ENCODE results near the gene COL15A1. TPM values are rescaled to one million over a fixed set of nuclear protein-coding genes. Genes with fewer than 3 reads are reported as not detected.

Gene COL15A1
- total and polyA plus RNA-seq, 2 of the 8 experiments (the other 6 are each of a cell fraction or from before 2014, with no cell fraction given) = 0.12 to 0.15 TPM

DNA sequence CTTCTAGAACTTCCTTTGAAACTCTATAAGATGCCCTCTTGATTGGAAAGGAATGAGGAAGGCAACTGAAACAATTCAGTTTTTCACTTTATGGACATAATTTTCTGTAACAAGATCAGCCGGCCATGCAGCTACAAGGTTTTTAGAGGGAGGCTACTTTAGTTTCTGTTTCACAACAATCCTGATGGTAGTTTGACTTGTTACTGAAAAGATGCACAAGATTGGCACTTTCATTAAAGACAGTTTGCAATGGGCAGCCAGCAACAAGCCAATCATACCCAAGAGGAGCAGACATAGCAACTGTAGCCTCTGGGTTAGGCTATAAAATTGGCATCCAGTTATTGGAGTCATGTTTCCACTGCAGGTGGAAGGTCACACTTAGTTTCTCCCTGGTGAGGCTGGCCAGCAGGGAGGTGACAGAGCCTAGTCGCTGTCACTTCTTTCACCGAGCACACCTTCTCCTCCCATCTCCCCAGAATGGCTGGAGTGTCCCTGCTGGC lies 87.0 kb downstream of the COL15A1 start:
- no peaks in the 10 kb centered on the region for H3K79me2 ChIP-seq (ENCODE audit: control insufficient read depth in 1 of 2, insufficient read depth in 2 of 2, low read length in 2 of 2)
- TF ChIP-seq RAD21 (IDR thresholded peaks at IDR 0.05 in 1 of 2, conservative IDR thresholded peaks at IDR 0.05 in 1 of 2; ENCODE audit: low read depth in 2 of 2, low read length in 2 of 2) = no peak
- no peak for TF ChIP-seq TAF7 (optimal IDR thresholded peaks at IDR 0.05; ENCODE audit: borderline replicate concordance, low read depth, low read length)

More for the DNA sequence above, 87.0 kb downstream of the COL15A1 start:
- Histone ChIP-seq H2BK5ac (ENCODE audit: low read depth, low read length) (no peak overlapping the region), H3K9ac (replicated peaks in 1 of 4; ENCODE audit: extremely low read depth in 1 of 4, low read depth in 3 of 4, low read length in 3 of 4) (no peak overlapping the region), H4K20me1 (replicated peaks in 1 of 2; ENCODE audit: control insufficient read depth in 1 of 2, insufficient read depth in 2 of 2, low read length in 2 of 2) (no peaks in the 10 kb centered on the region), H2AK5ac (ENCODE audit: low read depth, low read length) (no peak overlapping the region), H3K4me2 (ENCODE audit: insufficient read depth in 1 of 2, low read depth in 2 of 2, low read length in 2 of 2) (no peak overlapping the region), H3K23ac (ENCODE audit: insufficient read length) (no peak overlapping the region), H3K4me3 (ENCODE audit: extremely low read depth in 1 of 4, insufficient read depth in 2 of 4, low read depth in 3 of 4, low read length in 4 of 4) (no peak overlapping the region), H3K18ac (ENCODE audit: extremely low read depth, low read length) (no peak overlapping the region), H2BK120ac (replicated peaks; ENCODE audit: low read depth, low read length) (no peak overlapping the region), H2BK12ac (ENCODE audit: low read depth, low read length) (no peak overlapping the region), H2BK20ac (ENCODE audit: low read length) (no peak overlapping the region), H3K27ac (ENCODE audit: low read depth, low read length) (no peak overlapping the region), H3K23me2 (ENCODE audit: low read depth, low read length) (no peaks in the 10 kb centered on the region), H4K5ac (ENCODE audit: insufficient read length, low read depth, low read length) (no peak overlapping the region), H3K9me3 (ENCODE audit: insufficient read depth in 2 of 2, low read depth in 1 of 2, low read length in 1 of 2) (no peaks in the 10 kb centered on the region), H3K36me3 (ENCODE audit: control insufficient read depth in 2 of 4, insufficient read depth in 4 of 4, low read length in 3 of 4) (no peaks in the 10 kb centered on the region), H4K8ac (ENCODE audit: extremely low read depth, insufficient read depth, low read length) (no peak overlapping the region), H3K14ac (ENCODE audit: insufficient read length) (no peak overlapping the region), H3K4ac (replicated peaks; ENCODE audit: insufficient read length, low read depth, low read length) (no peak overlapping the region), H3K4me1 (replicated peaks in 1 of 4; ENCODE audit: control insufficient read depth in 3 of 4, insufficient read depth in 4 of 4, low read length in 3 of 4) (no peaks in the 10 kb centered on the region), H2AFZ (ENCODE audit: low read length) (no peak overlapping the region), H3K27me3 (replicated peaks in 1 of 4; ENCODE audit: control insufficient read depth in 3 of 4, extremely low read depth in 1 of 4, insufficient read depth in 3 of 4, low read length in 3 of 4) (no peaks in the 10 kb centered on the region), H3K56ac (replicated peaks; ENCODE audit: insufficient read length, low read depth, low read length) (no peak overlapping the region), H2BK15ac (ENCODE audit: low read length) (no peak overlapping the region), H4K91ac (replicated peaks; ENCODE audit: insufficient read length, low read length) (no peak overlapping the region), H3K79me1 (ENCODE audit: low read depth, low read length) (0 out of 2 replicates have a peak, but pooled peaks cover 2% of the 10 kb centered on the region)
- 100% methylated on average over 3 of the region's 3 CpGs; no CpG with 5 or more reads in 1 of the 2 experiments for WGBS, 2 experiments (ENCODE audit: extremely low coverage in 1 of 2, insufficient coverage in 1 of 2, insufficient read length in 1 of 2, insufficient replicate concordance in 2 of 2, low coverage in 1 of 2, low lambda C conversion rate in 2 of 2, missing lambda C conversion rate in 1 of 2)
- CTCF ChIA-PET (ENCODE audit: partially characterized antibody) = interaction anchor here (0.7 to 1.5 kb wide), 2 partner anchors 13 kb away, joined by 3 to 5 read pairs; no protein-coding TSS in a partner anchor
- DNase-seq (ENCODE audit: low read depth in 1 of 2, low spot score in 2 of 2) = no peak
- no peak for FAIRE-seq
- POLR2A ChIA-PET (ENCODE audit: partially characterized antibody) = no interaction called here

Data from H1 (cell line).